Liver (tissue), 9 donors: Measurements from ENCODE around the gene ABLIM1. TPM values are rescaled to one million over a fixed set of nuclear protein-coding genes. Genes with fewer than 3 reads are reported as not detected.
A peak's percentile ranks its signal among the peaks of the same experiment; 100 is the strongest.

ENCODE experiments used
- DNase-seq: peaks from one replicate; pipeline ENCODE4 v3.0.0-alpha.2; 2017; ENCODE audit warnings: low spot score
- H3K27ac ChIP-seq, 2 donors: one replicate each; pipeline ENCODE4 v1.7.0; 2013; ENCODE audit warnings: inconsistent platforms in 2 of 2, low read length in 2 of 2, control low read depth in 1 of 2, low read depth in 1 of 2, mild to moderate bottlenecking in 1 of 2
- H3K27me3 ChIP-seq, 4 donors: one replicate each; pipeline versions ENCODE4 v1.6.1 to v1.7.0; 2013; ENCODE audit warnings: low read length in 3 of 4, inconsistent platforms in 1 of 4, mild to moderate bottlenecking in 1 of 4, moderate library complexity in 1 of 4; ENCODE audit not compliant: control insufficient read depth in 4 of 4, insufficient read depth in 4 of 4
- H3K36me3 ChIP-seq, 4 donors: one replicate each; pipeline versions ENCODE4 v1.6.1 to v1.7.0; 2013; ENCODE audit warnings: low read length in 3 of 4, mild to moderate bottlenecking in 3 of 4, low read depth in 1 of 4, moderate library complexity in 1 of 4; ENCODE audit not compliant: control insufficient read depth in 4 of 4, insufficient read depth in 3 of 4
- H3K4me1 ChIP-seq, 4 donors: one replicate each; pipeline versions ENCODE4 v1.6.1 to v1.7.0; 2013; ENCODE audit warnings: low read length in 3 of 4, mild to moderate bottlenecking in 3 of 4, moderate library complexity in 1 of 4; ENCODE audit not compliant: control insufficient read depth in 4 of 4, insufficient read depth in 4 of 4
- H3K4me3 ChIP-seq, 3 donors: one replicate each; pipeline versions ENCODE4 v1.6.1 to v1.7.0; 2013; ENCODE audit warnings: low read length in 3 of 3, control low read depth in 1 of 3, low read depth in 1 of 3, mild to moderate bottlenecking in 1 of 3
- H3K9ac ChIP-seq, 2 donors: one replicate each; pipeline ENCODE4 v1.7.0; 2013; ENCODE audit warnings: low read length in 2 of 2, mild to moderate bottlenecking in 2 of 2, moderate library complexity in 2 of 2, control low read depth in 1 of 2, low read depth in 1 of 2
- H3K9me3 ChIP-seq, 4 donors: one replicate each; pipeline versions ENCODE4 v1.6.1 to v1.7.0; 2013; ENCODE audit warnings: low read length in 3 of 4; ENCODE audit not compliant: control insufficient read depth in 4 of 4
- EGR1 ChIP-seq, 2 donors: IDR thresholded peaks; 2 replicates each; pipeline ENCODE4 v1.6.1; 2016 to 2018; ENCODE audit warnings: antibody characterized with exemption in 2 of 2, low read depth in 2 of 2
- FOXA1 ChIP-seq: IDR thresholded peaks from 2 replicates; pipeline ENCODE4 v1.6.1; 2016; ENCODE audit warnings: antibody characterized with exemption
- FOXA2 ChIP-seq: IDR thresholded peaks from 2 replicates; pipeline ENCODE4 v1.6.1; 2016; ENCODE audit warnings: antibody characterized with exemption
- GABPA ChIP-seq, 2 donors: IDR thresholded peaks in 1 of 2; conservative IDR thresholded peaks in 1 of 2; 2 replicates each; pipeline ENCODE4 v1.6.1; 2016; ENCODE audit warnings: antibody characterized with exemption in 2 of 2, mild to moderate bottlenecking in 1 of 2, moderate library complexity in 1 of 2
- HNF4A ChIP-seq, 2 donors: conservative IDR thresholded peaks; 2 replicates each; pipeline ENCODE4 v1.6.1; 2016; ENCODE audit warnings: antibody characterized with exemption in 2 of 2, mild to moderate bottlenecking in 2 of 2
- JUND ChIP-seq, 2 donors: IDR thresholded peaks; 2 replicates each; pipeline ENCODE4 v1.6.1; 2016; ENCODE audit warnings: antibody characterized with exemption in 2 of 2
- RAD21 ChIP-seq, 2 donors: IDR thresholded peaks; 2 replicates each; pipeline ENCODE4 v1.6.1; 2016; ENCODE audit warnings: antibody characterized with exemption in 2 of 2, mild to moderate bottlenecking in 2 of 2
- RXRA ChIP-seq, 2 donors: IDR thresholded peaks; 2 replicates each; pipeline ENCODE4 v1.6.1; 2017 to 2018; ENCODE audit warnings: antibody characterized with exemption in 2 of 2, mild to moderate bottlenecking in 1 of 2
- SP1 ChIP-seq: IDR thresholded peaks from 2 replicates; pipeline ENCODE4 v1.6.1; 2018; ENCODE audit warnings: antibody characterized with exemption, mild to moderate bottlenecking
- TAF1 ChIP-seq: conservative IDR thresholded peaks from 2 replicates; pipeline ENCODE4 v1.6.1; 2016; ENCODE audit warnings: antibody characterized with exemption, mild to moderate bottlenecking
- YY1 ChIP-seq: IDR thresholded peaks from 2 replicates; pipeline ENCODE4 v1.6.1; 2016; ENCODE audit warnings: antibody characterized with exemption, mild to moderate bottlenecking
- WGBS: extraction: QIAGEN DNeasy Blood & Tissue Kit; methylation state at CpG from one replicate; pipeline ENCODE4 v1.1.7; 2013; 5-methylcytosine and 5-hydroxymethylcytosine counted together
- polyA plus RNA-seq, 2 donors: library from polyadenylated mRNA; stranded (reverse) in 1 of 2; unstranded in 1 of 2; fragments of 200-250 nt in 1 of 2; fragments of >200 nt in 1 of 2; fragmentation: Nextera tagmentation in 1 of 2; extraction: Ambion mirVana in 1 of 2; gene quantifications; one replicate each; pipeline versions ENCODE4 v1.2.1 to v1.2.3, GENCODE V29; 2013 to 2015
- total RNA-seq, 2 donors: library from RNA; depleted of rRNA; stranded (reverse); fragments of >200 nt; gene quantifications; one replicate each; pipeline ENCODE4 v1.2.3, GENCODE V29; 2014
- TF ChIP-seq, protein P1 (sequence below): IDR thresholded peaks from 2 replicates; pipeline ENCODE4 v1.6.1; 2016; ENCODE audit warnings: antibody characterized with exemption
- TF ChIP-seq, protein P2 (sequence below): fragments of 150-350 bp; IDR thresholded peaks from 2 replicates; pipeline ENCODE4 v1.5.1; 2017; ENCODE audit warnings: improper control_type of control experiment, low read depth, low read length; ENCODE audit not compliant: missing input control
- TF ChIP-seq, protein P3 (sequence below): IDR thresholded peaks from 2 replicates; pipeline ENCODE4 v1.6.1; 2016; ENCODE audit warnings: antibody characterized with exemption
- TF ChIP-seq, protein P4 (sequence below): IDR thresholded peaks from 2 replicates; pipeline ENCODE4 v1.6.1; 2016; ENCODE audit warnings: antibody characterized with exemption, mild to moderate bottlenecking
- TF ChIP-seq, protein P5 (sequence below): IDR thresholded peaks from 2 replicates; pipeline ENCODE4 v1.6.1; 2016; ENCODE audit warnings: antibody characterized with exemption
- donor health status: healthy.
- donor health status: healthy.
- donor health status: healthy.
- donor health status: healthy.
- donor health status: healthy.

The ABLIM1 gene
- total and polyA plus RNA-seq, 4 donors: 10.9 to 31.3 (median 13.1) TPM

DNA sequence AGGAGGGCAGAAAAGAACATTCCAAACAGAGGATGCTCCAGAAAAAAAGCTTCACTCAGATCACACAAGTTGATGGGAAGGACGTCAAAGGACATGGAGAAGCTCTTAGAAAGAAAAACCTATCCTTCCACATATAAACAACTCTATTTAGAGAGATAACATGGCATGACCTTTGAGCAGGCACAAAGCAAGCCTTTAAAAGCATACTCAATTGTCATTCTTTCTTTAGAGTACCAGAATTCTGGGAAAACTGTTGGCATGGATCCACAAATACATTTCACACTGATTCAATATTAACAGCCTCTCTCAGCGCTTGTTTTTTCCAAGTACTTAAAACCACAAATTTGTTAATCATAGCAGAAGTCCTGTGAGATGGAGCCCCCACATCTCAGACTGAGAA lies 7.3 kb upstream of the ABLIM1 start (continued):
- TF ChIP-seq YY1 (peak; percentile 34), RAD21 (IDR thresholded peaks at IDR 0.05) (no peak), SP1 (peak; percentile 46), TAF1 (no peak), JUND (IDR thresholded peaks at IDR 0.05) (peak in 1 of 2 donors; percentile 21)
- TF ChIP-seq, protein P1, sequence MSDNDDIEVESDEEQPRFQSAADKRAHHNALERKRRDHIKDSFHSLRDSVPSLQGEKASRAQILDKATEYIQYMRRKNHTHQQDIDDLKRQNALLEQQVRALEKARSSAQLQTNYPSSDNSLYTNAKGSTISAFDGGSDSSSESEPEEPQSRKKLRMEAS: no peak

DNA sequence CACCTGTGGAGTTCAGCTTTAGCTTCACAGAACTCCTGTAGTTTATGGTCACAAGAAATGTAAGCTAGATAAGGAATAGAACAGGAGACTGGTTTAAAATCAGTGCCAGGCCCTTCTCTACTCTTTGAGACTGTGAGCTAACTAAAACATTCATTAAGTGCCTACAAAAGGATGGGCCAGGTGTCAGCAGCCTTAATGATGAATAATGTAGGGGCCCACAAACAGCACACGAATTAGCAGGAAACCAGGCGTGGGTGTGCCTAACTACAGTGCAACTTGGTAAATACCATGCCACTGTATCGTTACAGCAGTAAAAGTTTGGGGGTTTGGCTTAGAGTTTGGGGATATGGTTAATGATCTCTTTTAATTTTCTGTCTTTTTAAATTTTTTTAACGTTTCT lies 6.1 kb upstream of the ABLIM1 start:
- 79% methylated on average over 4 of the region's 4 CpGs for WGBS
- no peaks in the 10 kb centered on the region for H3K9me3 ChIP-seq
- H3K27me3 ChIP-seq: no peaks in the 10 kb centered on the region
- TF ChIP-seq, protein P2, sequence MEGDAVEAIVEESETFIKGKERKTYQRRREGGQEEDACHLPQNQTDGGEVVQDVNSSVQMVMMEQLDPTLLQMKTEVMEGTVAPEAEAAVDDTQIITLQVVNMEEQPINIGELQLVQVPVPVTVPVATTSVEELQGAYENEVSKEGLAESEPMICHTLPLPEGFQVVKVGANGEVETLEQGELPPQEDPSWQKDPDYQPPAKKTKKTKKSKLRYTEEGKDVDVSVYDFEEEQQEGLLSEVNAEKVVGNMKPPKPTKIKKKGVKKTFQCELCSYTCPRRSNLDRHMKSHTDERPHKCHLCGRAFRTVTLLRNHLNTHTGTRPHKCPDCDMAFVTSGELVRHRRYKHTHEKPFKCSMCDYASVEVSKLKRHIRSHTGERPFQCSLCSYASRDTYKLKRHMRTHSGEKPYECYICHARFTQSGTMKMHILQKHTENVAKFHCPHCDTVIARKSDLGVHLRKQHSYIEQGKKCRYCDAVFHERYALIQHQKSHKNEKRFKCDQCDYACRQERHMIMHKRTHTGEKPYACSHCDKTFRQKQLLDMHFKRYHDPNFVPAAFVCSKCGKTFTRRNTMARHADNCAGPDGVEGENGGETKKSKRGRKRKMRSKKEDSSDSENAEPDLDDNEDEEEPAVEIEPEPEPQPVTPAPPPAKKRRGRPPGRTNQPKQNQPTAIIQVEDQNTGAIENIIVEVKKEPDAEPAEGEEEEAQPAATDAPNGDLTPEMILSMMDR: no peak
- TF ChIP-seq, protein P3, sequence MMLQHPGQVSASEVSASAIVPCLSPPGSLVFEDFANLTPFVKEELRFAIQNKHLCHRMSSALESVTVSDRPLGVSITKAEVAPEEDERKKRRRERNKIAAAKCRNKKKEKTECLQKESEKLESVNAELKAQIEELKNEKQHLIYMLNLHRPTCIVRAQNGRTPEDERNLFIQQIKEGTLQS: no peak
- TF ChIP-seq FOXA1 (no peak), FOXA2 (no peak), EGR1 (IDR thresholded peaks at IDR 0.05; ENCODE audit: low read depth in 2 of 2) (no peak), TAF1 (no peak), GABPA (IDR thresholded peaks at IDR 0.05 in 1 of 2, conservative IDR thresholded peaks at IDR 0.05 in 1 of 2) (no peak), RXRA (IDR thresholded peaks at IDR 0.05) (no peak), YY1 (no peak), HNF4A (conservative IDR thresholded peaks at IDR 0.05) (no peak)
- TF ChIP-seq, protein P4, sequence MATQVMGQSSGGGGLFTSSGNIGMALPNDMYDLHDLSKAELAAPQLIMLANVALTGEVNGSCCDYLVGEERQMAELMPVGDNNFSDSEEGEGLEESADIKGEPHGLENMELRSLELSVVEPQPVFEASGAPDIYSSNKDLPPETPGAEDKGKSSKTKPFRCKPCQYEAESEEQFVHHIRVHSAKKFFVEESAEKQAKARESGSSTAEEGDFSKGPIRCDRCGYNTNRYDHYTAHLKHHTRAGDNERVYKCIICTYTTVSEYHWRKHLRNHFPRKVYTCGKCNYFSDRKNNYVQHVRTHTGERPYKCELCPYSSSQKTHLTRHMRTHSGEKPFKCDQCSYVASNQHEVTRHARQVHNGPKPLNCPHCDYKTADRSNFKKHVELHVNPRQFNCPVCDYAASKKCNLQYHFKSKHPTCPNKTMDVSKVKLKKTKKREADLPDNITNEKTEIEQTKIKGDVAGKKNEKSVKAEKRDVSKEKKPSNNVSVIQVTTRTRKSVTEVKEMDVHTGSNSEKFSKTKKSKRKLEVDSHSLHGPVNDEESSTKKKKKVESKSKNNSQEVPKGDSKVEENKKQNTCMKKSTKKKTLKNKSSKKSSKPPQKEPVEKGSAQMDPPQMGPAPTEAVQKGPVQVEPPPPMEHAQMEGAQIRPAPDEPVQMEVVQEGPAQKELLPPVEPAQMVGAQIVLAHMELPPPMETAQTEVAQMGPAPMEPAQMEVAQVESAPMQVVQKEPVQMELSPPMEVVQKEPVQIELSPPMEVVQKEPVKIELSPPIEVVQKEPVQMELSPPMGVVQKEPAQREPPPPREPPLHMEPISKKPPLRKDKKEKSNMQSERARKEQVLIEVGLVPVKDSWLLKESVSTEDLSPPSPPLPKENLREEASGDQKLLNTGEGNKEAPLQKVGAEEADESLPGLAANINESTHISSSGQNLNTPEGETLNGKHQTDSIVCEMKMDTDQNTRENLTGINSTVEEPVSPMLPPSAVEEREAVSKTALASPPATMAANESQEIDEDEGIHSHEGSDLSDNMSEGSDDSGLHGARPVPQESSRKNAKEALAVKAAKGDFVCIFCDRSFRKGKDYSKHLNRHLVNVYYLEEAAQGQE: no peak
- TF ChIP-seq, protein P5, sequence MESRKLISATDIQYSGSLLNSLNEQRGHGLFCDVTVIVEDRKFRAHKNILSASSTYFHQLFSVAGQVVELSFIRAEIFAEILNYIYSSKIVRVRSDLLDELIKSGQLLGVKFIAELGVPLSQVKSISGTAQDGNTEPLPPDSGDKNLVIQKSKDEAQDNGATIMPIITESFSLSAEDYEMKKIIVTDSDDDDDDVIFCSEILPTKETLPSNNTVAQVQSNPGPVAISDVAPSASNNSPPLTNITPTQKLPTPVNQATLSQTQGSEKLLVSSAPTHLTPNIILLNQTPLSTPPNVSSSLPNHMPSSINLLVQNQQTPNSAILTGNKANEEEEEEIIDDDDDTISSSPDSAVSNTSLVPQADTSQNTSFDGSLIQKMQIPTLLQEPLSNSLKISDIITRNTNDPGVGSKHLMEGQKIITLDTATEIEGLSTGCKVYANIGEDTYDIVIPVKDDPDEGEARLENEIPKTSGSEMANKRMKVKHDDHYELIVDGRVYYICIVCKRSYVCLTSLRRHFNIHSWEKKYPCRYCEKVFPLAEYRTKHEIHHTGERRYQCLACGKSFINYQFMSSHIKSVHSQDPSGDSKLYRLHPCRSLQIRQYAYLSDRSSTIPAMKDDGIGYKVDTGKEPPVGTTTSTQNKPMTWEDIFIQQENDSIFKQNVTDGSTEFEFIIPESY: no peak
- H3K4me1 ChIP-seq: peaks cover 0 to 19% (median 8%) of the 10 kb centered on the region in 4 donors
- H3K36me3 ChIP-seq: no peaks in the 10 kb centered on the region
- DNase-seq: no peak
- H3K4me3 ChIP-seq: no peak overlapping the region
- no peak overlapping the region for H3K27ac ChIP-seq
- H3K9ac ChIP-seq: no peak overlapping the region
